ENCODE results near the gene FSIP1.

Gene FSIP1

DNA sequence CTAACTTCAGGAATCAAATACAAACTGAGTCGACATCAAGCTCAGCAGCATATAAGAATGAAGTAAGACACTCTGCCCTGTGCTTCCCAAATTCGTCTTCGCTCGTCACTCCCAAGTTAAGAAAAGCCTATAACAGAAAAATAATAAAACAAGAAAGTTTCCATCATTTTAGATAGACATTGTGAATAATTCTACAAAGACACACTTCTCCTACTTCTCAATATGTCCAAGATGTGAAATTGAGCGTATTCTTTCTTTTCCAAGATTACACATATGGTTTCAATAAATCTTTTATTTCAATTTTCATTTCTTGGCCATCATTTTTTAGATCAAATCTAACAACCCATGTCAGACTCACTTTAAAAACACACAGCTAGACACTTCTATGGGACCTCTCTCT is 85.1 kb downstream of the FSIP1 start:
- H3K36me3 ChIP-seq (replicated peaks): no peaks in the 10 kb centered on the region
- TF ChIP-seq, protein P1, sequence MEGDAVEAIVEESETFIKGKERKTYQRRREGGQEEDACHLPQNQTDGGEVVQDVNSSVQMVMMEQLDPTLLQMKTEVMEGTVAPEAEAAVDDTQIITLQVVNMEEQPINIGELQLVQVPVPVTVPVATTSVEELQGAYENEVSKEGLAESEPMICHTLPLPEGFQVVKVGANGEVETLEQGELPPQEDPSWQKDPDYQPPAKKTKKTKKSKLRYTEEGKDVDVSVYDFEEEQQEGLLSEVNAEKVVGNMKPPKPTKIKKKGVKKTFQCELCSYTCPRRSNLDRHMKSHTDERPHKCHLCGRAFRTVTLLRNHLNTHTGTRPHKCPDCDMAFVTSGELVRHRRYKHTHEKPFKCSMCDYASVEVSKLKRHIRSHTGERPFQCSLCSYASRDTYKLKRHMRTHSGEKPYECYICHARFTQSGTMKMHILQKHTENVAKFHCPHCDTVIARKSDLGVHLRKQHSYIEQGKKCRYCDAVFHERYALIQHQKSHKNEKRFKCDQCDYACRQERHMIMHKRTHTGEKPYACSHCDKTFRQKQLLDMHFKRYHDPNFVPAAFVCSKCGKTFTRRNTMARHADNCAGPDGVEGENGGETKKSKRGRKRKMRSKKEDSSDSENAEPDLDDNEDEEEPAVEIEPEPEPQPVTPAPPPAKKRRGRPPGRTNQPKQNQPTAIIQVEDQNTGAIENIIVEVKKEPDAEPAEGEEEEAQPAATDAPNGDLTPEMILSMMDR (IDR thresholded peaks at IDR 0.05; ENCODE audit: low read depth, low read length, missing control alignments): no peak
- no peak overlapping the region for H3K4me3 ChIP-seq (ENCODE audit: low read depth, low read length)
- in situ Hi-C loops (cut with HindIII; ENCODE audit: low pct_ligation_motif_present, low sequenced_read_pairs): no loop called here
- no peak overlapping the region for H3K27ac ChIP-seq
- no peaks in the 10 kb centered on the region for H3K27me3 ChIP-seq (replicated peaks)
- DNase-seq: no peak

DNA sequence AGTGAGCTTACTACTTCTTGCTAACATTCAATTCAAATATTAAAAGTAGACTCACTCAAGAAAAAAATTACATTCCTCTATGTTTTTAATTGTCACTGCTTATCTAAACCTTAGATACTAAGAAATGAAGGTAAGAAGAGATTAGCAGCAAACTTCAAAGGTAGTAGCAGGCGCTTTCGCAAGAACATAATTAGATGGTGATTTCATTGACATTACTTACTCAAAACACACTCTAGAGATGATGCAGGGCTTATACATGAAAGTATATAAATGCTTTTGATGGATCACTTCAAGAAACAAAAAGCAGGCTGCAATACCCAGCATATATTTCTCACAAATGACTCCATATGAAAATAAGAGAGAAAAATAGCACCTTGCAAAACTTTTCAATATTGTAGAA is 86.8 kb downstream of the FSIP1 start:
- TF ChIP-seq, protein P1 (IDR thresholded peaks at IDR 0.05; ENCODE audit: low read depth, low read length, missing control alignments): no peak
- in situ Hi-C loops (cut with HindIII; ENCODE audit: low pct_ligation_motif_present, low sequenced_read_pairs): no loop called here

DNA sequence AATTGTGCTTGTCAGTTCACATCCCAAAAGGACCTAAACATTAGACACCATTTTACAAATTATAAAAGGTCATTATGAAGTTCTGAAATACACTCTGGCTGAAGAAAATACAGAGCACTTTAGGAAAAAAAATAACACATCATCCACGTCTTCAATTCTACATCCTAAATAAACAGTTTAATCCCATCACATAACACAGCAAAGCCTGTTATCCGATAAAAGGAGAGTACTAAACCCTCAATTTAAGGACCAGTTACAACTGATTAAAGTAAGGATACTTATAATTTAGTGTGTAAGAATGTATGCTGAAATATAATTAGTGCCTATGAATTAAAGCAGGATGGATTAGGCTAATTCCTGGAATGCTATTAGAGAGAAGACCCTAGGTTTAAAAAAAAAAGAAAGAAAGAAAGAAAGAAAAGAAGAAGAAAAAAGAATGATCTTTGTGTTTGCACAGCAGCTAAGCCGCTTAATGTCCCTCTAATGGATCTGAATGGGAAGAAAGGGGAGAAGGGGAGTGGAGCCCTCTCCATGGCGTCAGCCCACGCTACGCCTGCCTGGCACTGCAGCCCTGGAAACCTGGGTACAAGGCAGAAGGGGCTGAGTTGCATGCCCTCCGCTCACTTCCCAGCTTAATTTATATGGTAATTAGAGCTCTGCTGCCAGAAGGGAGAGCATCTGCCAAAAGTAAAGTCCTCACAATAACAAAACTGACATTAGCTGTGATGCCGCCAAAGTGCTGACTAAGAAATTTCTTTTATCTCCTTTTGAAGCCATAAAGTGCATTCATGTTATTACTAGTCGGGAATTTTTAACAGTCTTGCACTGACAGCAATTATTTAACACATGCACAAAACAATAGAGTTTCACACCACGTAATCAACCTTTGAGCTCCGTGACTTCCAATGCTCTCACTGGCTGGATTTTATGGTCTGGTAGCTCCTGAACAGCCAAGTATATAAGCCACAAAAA is 90.0 kb downstream of the FSIP1 start:
- DNase-seq: no peak
- in situ Hi-C loops (cut with HindIII; ENCODE audit: low pct_ligation_motif_present, low sequenced_read_pairs): no loop called here
- H3K27ac ChIP-seq: no peak overlapping the region
- H3K27me3 ChIP-seq (replicated peaks): no peaks in the 10 kb centered on the region
- TF ChIP-seq, protein P1 (IDR thresholded peaks at IDR 0.05; ENCODE audit: low read depth, low read length, missing control alignments): no peak
- H3K4me3 ChIP-seq (ENCODE audit: low read depth, low read length): no peak overlapping the region
- H3K36me3 ChIP-seq (replicated peaks): no peaks in the 10 kb centered on the region

More for the DNA sequence above, 86.8 kb downstream of the FSIP1 start:
- DNase-seq: no peak
- Histone ChIP-seq H3K36me3 (replicated peaks) (no peaks in the 10 kb centered on the region), H3K27ac (no peak overlapping the region), H3K4me3 (ENCODE audit: low read depth, low read length) (no peak overlapping the region), H3K27me3 (replicated peaks) (no peaks in the 10 kb centered on the region)

DNA sequence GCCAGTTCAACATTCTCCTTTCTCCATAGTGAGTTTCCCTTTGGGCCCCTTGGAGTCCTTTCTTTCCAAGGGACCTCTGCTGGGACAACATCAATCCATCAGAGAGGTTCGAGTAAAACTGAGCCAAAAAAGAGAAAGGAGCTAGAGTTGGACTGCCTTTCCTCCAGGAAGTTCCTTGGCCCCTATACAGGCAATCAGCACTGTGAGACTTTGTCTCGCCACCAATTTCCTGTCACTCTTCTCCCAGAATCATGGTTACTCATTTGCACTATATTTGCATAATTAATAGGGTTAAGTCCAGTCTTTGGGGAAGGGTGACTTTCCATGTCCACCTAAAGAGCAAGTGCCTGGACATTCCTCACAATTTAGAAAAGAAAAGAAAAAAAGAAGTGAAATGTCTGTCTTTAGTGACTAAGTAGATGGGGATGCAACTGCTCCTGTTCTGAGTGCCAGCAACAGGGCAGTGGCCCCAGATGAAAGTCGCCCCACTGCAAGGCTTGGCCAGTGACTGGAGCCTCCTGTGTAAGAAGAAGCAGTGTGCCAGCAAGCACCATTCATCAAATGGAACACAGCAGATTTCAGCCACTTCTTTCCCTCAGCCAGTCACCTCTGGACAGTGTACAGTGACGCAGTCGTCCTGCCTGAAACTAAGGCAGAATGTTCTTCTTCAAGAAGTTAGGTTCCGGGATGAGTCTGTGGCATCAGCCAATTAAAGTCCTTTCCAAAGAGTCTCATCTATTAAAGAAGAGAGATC is 91.6 kb downstream of the FSIP1 start:
- H3K36me3 ChIP-seq (replicated peaks): no peaks in the 10 kb centered on the region
- no peaks in the 10 kb centered on the region for H3K27me3 ChIP-seq (replicated peaks)
- TF ChIP-seq, protein P1 (IDR thresholded peaks at IDR 0.05; ENCODE audit: low read depth, low read length, missing control alignments): no peak
- no peak overlapping the region for H3K4me3 ChIP-seq (ENCODE audit: low read depth, low read length)
- no peak overlapping the region for H3K27ac ChIP-seq
- DNase-seq: no peak
- in situ Hi-C loops (cut with HindIII; ENCODE audit: low pct_ligation_motif_present, low sequenced_read_pairs): no loop called here

DNA sequence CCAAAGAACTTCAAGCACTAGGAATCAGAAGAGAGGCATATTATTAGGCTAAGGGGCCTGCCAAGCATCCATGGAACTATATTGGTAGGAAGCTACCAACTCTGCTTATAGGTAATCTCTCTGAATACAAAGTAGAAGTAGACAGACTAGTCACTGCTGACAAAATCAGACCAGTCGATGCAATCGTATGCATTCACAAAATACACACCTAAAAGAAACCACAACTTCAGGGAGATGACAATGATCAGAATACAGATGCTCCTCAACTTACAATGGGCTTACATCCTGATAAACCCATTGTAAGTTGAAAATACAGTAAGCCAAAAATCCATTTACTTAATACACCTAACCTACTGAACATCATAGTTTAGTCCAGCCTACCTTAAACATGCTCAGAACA is 94.7 kb downstream of the FSIP1 start:
- Histone ChIP-seq H3K27me3 (replicated peaks) (no peaks in the 10 kb centered on the region), H3K4me3 (ENCODE audit: low read depth, low read length) (no peak overlapping the region), H3K36me3 (replicated peaks) (no peaks in the 10 kb centered on the region), H3K27ac (no peak overlapping the region)
- in situ Hi-C loops (cut with HindIII; ENCODE audit: low pct_ligation_motif_present, low sequenced_read_pairs): no loop called here
- TF ChIP-seq, protein P1 (IDR thresholded peaks at IDR 0.05; ENCODE audit: low read depth, low read length, missing control alignments): no peak
- DNase-seq: no peak

Data from brain microvascular endothelial cell (primary cell).